Ascending aorta (tissue), 2 donors: Measurements from ENCODE around the gene EPGN. TPM values are rescaled to one million over a fixed set of nuclear protein-coding genes. Genes with fewer than 3 reads are reported as not detected.

Source experiments
- DNase-seq, 2 donors: peaks; one replicate each; pipeline ENCODE4 v3.0.0-alpha.2; 2019; ENCODE audit warnings: low spot score in 2 of 2
- H3K27ac ChIP-seq, 2 donors: fragments of 200-600 bp; sonication (generic); one replicate each; pipeline ENCODE4 v1.5.1; 2016 to 2017; ENCODE audit warnings: mild to moderate bottlenecking in 1 of 2
- H3K27me3 ChIP-seq: fragments of 200-600 bp; sonication (generic); one replicate; pipeline ENCODE4 v1.5.1; 2017
- H3K36me3 ChIP-seq, 2 donors: fragments of 200-600 bp; sonication (generic); one replicate each; pipeline ENCODE4 v1.5.1; 2016
- H3K4me1 ChIP-seq, 2 donors: fragments of 200-600 bp; sonication (generic); one replicate each; pipeline ENCODE4 v1.5.1; 2016 to 2017; ENCODE audit warnings: mild to moderate bottlenecking in 1 of 2
- H3K4me3 ChIP-seq, 2 donors: fragments of 200-600 bp; sonication (generic); one replicate each; pipeline ENCODE4 v1.5.1; 2016 to 2017; ENCODE audit warnings: mild to moderate bottlenecking in 1 of 2
- H3K9me3 ChIP-seq, 2 donors: fragments of 200-600 bp; sonication (generic); one replicate each; pipeline ENCODE4 v1.5.1; 2016
- intact Hi-C: fragments of 100-400 bp; cut with DNase I; formaldehyde crosslinking; loops from one replicate; pipeline ENCODE4 v1.15.1; 2023
- total RNA-seq: library from RNA; depleted of rRNA; stranded (reverse); fragments of >200 nt; gene quantifications from one replicate; pipeline ENCODE4 v1.1.0, GENCODE V29; 2016
- TF ChIP-seq, protein P1 (sequence below), 3 experiments: fragments of 200-600 bp in 2 of 3; fragments of 450-650 bp in 1 of 3; sonication (generic) in 2 of 3; IDR thresholded peaks; one replicate each; pipeline ENCODE4 v1.5.1; 2016 to 2019; ENCODE audit warnings: antibody characterized with exemption in 3 of 3, mild to moderate bottlenecking in 1 of 3, moderate library complexity in 1 of 3

The EPGN gene
- total RNA-seq, 1 donor from 2014 or later = not detected

DNA sequence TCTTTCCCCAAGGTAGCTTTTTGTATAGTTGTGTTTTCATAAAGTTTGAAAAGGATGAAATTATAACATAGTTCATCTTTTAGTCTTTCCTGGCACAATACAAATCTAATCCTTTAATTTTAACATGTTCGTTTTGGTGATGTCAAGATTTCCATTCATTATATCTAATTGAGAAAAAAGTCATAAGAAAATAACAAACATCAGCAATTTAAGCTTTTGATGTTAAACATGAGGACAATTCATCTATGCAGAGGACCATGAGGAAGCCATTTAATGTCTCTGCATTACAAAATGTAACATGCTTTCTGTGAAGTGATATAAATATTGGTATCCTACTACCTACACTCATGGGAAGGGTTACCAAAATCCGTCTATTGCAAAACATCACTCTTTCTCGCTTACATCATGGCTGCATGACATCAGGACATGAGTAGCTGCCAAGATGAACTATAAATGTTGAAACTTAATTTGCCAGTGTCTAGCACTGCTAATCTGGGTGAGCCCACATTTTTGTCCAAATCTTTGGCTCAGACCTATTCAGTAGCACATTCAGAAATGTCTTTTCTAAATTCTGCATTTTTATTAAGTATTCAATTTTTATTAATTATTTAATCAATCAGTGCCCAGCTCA, 9.5 kb downstream of the EPGN start:
- H3K4me3 ChIP-seq = no peak overlapping the region
- H3K9me3 ChIP-seq = no peaks in the 10 kb centered on the region
- TF ChIP-seq, protein P1, sequence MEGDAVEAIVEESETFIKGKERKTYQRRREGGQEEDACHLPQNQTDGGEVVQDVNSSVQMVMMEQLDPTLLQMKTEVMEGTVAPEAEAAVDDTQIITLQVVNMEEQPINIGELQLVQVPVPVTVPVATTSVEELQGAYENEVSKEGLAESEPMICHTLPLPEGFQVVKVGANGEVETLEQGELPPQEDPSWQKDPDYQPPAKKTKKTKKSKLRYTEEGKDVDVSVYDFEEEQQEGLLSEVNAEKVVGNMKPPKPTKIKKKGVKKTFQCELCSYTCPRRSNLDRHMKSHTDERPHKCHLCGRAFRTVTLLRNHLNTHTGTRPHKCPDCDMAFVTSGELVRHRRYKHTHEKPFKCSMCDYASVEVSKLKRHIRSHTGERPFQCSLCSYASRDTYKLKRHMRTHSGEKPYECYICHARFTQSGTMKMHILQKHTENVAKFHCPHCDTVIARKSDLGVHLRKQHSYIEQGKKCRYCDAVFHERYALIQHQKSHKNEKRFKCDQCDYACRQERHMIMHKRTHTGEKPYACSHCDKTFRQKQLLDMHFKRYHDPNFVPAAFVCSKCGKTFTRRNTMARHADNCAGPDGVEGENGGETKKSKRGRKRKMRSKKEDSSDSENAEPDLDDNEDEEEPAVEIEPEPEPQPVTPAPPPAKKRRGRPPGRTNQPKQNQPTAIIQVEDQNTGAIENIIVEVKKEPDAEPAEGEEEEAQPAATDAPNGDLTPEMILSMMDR (IDR thresholded peaks at IDR 0.05) = no peak
- no peak overlapping the region for H3K27ac ChIP-seq
- no peaks in the 10 kb centered on the region for H3K27me3 ChIP-seq
- no peaks in the 10 kb centered on the region for H3K36me3 ChIP-seq
- DNase-seq = no peak
- H3K4me1 ChIP-seq = no peaks in the 10 kb centered on the region
- intact Hi-C loops = no loop called here

DNA sequence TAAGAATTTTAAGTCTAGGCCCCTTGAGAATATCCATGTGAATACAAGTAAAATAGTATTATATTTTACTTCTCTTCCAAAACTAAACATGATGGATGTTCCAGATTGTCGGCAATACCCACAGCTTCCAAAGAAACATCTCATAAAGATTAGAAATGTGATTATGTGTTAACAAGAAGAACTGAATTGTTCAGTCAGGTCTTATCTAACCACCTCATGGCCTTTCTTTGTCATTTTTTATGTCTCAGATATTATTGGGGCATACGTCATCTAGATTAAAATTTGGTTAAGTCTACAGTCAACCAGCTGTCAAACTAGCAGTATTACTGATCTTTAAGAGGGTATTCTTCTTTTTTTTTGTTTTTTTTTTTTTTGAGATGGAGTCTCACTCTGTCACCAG, 10.0 kb downstream of the EPGN start:
- Histone ChIP-seq H3K27ac (no peak overlapping the region), H3K9me3 (no peaks in the 10 kb centered on the region), H3K36me3 (no peaks in the 10 kb centered on the region), H3K4me1 (no peaks in the 10 kb centered on the region), H3K27me3 (no peaks in the 10 kb centered on the region), H3K4me3 (no peak overlapping the region)
- TF ChIP-seq, protein P1 (IDR thresholded peaks at IDR 0.05) = no peak
- intact Hi-C loops = no loop called here
- no peak for DNase-seq

DNA sequence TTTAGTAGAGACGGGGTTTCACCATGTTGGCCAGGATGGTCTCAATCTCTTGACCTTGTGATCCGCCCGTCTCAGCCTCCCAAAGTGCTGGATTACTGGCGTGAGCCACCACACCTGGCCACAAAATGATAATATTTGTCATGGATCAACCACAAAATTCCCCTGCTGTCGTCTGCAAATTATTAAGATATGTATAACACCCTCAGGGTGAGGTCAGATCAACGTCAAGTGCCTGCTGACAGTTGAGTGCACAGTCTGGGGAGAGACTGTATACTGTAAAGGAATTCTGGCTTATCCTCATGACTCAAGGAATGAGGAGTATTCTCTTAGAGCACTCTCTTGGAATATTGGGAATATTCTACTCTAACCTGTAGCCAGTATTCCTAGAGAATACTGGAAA, 11.2 kb downstream of the EPGN start:
- DNase-seq = no peak
- TF ChIP-seq, protein P1 (IDR thresholded peaks at IDR 0.05) = no peak
- Histone ChIP-seq H3K27me3 (no peaks in the 10 kb centered on the region), H3K9me3 (no peaks in the 10 kb centered on the region), H3K4me3 (no peak overlapping the region), H3K27ac (no peak overlapping the region), H3K4me1 (no peaks in the 10 kb centered on the region), H3K36me3 (no peaks in the 10 kb centered on the region)
- intact Hi-C loops = no loop called here

DNA sequence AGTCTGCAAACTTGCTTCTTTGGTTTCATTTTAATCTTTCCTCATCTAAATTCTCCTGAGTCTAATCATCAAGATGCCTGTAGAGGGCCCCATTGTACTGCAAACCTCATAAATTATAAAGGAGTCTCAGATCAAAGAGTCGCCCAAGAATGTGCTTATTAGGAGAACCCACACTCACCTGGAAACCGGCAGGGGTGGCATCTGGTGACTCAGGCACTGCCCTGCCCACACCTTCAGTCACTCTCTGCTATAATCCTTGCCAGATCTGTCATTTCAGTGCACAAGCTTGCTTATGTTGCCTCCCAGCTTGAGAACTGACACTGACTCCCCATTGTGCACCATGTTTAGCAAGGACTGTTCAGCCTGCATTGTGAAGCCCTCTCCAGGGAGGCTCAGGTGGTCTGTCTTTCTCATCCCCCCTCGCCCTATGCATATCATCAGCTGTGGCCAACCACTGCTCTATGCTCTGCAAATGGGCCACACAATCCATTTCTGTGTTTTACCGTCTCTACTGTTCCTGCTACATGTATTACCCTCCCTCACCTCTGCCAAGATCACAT, 12.4 kb downstream of the EPGN start:
- Histone ChIP-seq H3K4me3 (no peak overlapping the region), H3K9me3 (no peaks in the 10 kb centered on the region), H3K27me3 (no peaks in the 10 kb centered on the region), H3K4me1 (no peaks in the 10 kb centered on the region), H3K27ac (no peak overlapping the region), H3K36me3 (no peaks in the 10 kb centered on the region)
- TF ChIP-seq, protein P1 (IDR thresholded peaks at IDR 0.05) = peak; percentile 14 to 38 (median 24)
- DNase-seq = no peak
- intact Hi-C loops = no loop called here

DNA sequence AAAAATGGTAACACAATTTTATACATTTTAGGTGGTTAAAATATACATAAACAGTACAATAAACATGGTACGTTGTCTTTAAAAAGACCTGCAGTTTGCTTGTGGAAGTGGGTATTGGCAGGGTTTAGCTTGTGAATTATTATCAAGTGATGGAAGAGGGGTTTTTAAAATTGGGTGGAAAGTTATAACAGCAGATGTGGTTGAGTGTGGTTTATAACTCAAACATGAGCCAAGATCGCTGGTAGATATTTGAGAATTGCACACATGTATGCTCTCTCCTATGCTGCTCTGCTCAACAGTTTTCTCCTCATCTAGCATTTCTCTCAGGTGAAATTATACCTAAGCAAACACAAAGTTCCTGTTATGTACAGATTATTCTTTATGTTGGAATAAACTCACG, 14.0 kb downstream of the EPGN start:
- Histone ChIP-seq H3K36me3 (no peaks in the 10 kb centered on the region), H3K4me3 (no peak overlapping the region), H3K27ac (no peak overlapping the region), H3K9me3 (no peaks in the 10 kb centered on the region), H3K27me3 (no peaks in the 10 kb centered on the region), H3K4me1 (no peaks in the 10 kb centered on the region)
- intact Hi-C loops = no loop called here
- TF ChIP-seq, protein P1 (IDR thresholded peaks at IDR 0.05) = no peak
- no peak for DNase-seq
